ENCODE data around the gene TNS2.

TNS2 gene

GRCh38 chr12:53069621-53070410 is 20.0 kb downstream of the TNS2 start:
- no peak overlapping the region for H3K27ac ChIP-seq (ENCODE audit: extremely low read depth, low read depth, low read length)
- H3K36me3 ChIP-seq (ENCODE audit: control insufficient read depth in 2 of 2, insufficient read depth in 1 of 2, low read length in 2 of 2) = peaks cover 0 to 50% of the 10 kb centered on the region in 2 experiments; a peak in 2 of 3 replicates
- H3K4me1 ChIP-seq (ENCODE audit: control insufficient read depth, insufficient read depth, low read length) = 0 out of 2 replicates have a peak, but pooled peaks cover 2% of the 10 kb centered on the region
- H3K4me3 ChIP-seq (ENCODE audit: low read depth, low read length) = no peak overlapping the region
- POLR2A ChIA-PET = interaction anchor here (1.5 to 1.8 kb wide), 2 partner anchors 9 to 29 kb away, joined by 4 to 5 read pairs; partner anchors contain the start of gene SPRYD3
- CTCF ChIA-PET = interaction anchor here (0.7 to 11.5 kb wide), 3 partner anchors 11 to 348 kb away, joined by 3 to 264 read pairs (median 3); partner anchors contain the start of genes IGFBP6 and SOAT2
- no peaks in the 10 kb centered on the region for H3K9me3 ChIP-seq (ENCODE audit: control insufficient read depth, insufficient read depth, low read depth, low read length)
- TF ChIP-seq KLF1 (tag by site-specific recombination; IDR thresholded peaks at IDR 0.05) (peak; percentile 92), ZNF548 (tag by site-specific recombination; IDR thresholded peaks at IDR 0.05) (no peak)

- H3K9me3 ChIP-seq (ENCODE audit: control insufficient read depth, insufficient read depth, low read depth, low read length) = no peaks in the 10 kb centered on the region
- CTCF ChIA-PET = interaction anchor here (11.5 kb wide), 1 partner anchor 29 kb away, joined by 264 read pairs; the partner anchor contains the start of genes IGFBP6 and SOAT2
- POLR2A ChIA-PET = interaction anchor here (0.6 kb wide), 1 partner anchor 116 kb away, joined by 3 read pairs; no protein-coding TSS in a partner anchor
- peaks cover 0 to 52% of the 10 kb centered on the region in 2 experiments; a peak in 2 of 3 replicates for H3K36me3 ChIP-seq (ENCODE audit: control insufficient read depth in 2 of 2, insufficient read depth in 1 of 2, low read length in 2 of 2)
- no peak overlapping the region for H3K4me3 ChIP-seq (ENCODE audit: low read depth, low read length)
- no peak overlapping the region for H3K27ac ChIP-seq (ENCODE audit: extremely low read depth, low read depth, low read length)
- H3K4me1 ChIP-seq (ENCODE audit: control insufficient read depth, insufficient read depth, low read length) = 0 out of 2 replicates have a peak, but pooled peaks cover 2% of the 10 kb centered on the region
- no peak for TF ChIP-seq ZNF24 (tag by site-specific recombination; IDR thresholded peaks at IDR 0.05)
- peak; percentile 72 for TF ChIP-seq ZIC2 (tag by site-specific recombination; IDR thresholded peaks at IDR 0.05)
- TF ChIP-seq SP2 (tag by site-specific recombination; IDR thresholded peaks at IDR 0.05) = peak; percentile 29; the same call in 1 of the 2 replicates
- TF ChIP-seq ZNF600 (tag by site-specific recombination; IDR thresholded peaks at IDR 0.05) = peak; percentile 30; the same call in 1 of the 2 replicates
- peak; percentile 93 for TF ChIP-seq ZNF398 (tag by site-specific recombination; IDR thresholded peaks at IDR 0.05)
- peak; percentile 72 for TF ChIP-seq ZNF335 (tag by site-specific recombination; conservative IDR thresholded peaks at IDR 0.05)
- TF ChIP-seq SP3 (tag by site-specific recombination; IDR thresholded peaks at IDR 0.05) = peak; percentile 57
- peak; percentile 60; the same call in 1 of the 2 replicates for TF ChIP-seq KLF17 (tag by site-specific recombination; IDR thresholded peaks at IDR 0.05)
- peak; percentile 75 for TF ChIP-seq EGR2 (tag by site-specific recombination; IDR thresholded peaks at IDR 0.05; ENCODE audit: low read depth)
- TF ChIP-seq KLF1 (tag by site-specific recombination; IDR thresholded peaks at IDR 0.05) = peak; percentile 92
- TF ChIP-seq ZBTB7A (tag by site-specific recombination; IDR thresholded peaks at IDR 0.05; ENCODE audit: low read depth) = no peak
- no peak for TF ChIP-seq ZNF148 (tag by site-specific recombination; IDR thresholded peaks at IDR 0.05; ENCODE audit: borderline replicate concordance)
- no peak for TF ChIP-seq ZNF140 (tag by site-specific recombination; IDR thresholded peaks at IDR 0.05)
- TF ChIP-seq GLIS1 (tag by site-specific recombination; IDR thresholded peaks at IDR 0.05) = peak; percentile 97
- TF ChIP-seq TCF7L2 (IDR thresholded peaks at IDR 0.05; ENCODE audit: borderline replicate concordance, low read depth, low read length) = no peak
- TF ChIP-seq ZNF707 (tag by site-specific recombination; IDR thresholded peaks at IDR 0.05) = no peak
- TF ChIP-seq ZFHX2 (tag by site-specific recombination; conservative IDR thresholded peaks at IDR 0.05) = peak; percentile 82
- TF ChIP-seq SP7 (tag by site-specific recombination; IDR thresholded peaks at IDR 0.05) = peak; percentile 29; the same call in 1 of the 2 replicates
- peak; percentile 33 for TF ChIP-seq ZNF341 (tag by site-specific recombination; IDR thresholded peaks at IDR 0.05; ENCODE audit: low read depth)
- no peak for TF ChIP-seq ZFP37 (tag by site-specific recombination; IDR thresholded peaks at IDR 0.05)
Observed at GRCh38 chr12:53070877-53071492, 21.1 kb downstream of the TNS2 start.
